ENCODE results near the gene DEPDC4.

The DEPDC4 gene

DNA sequence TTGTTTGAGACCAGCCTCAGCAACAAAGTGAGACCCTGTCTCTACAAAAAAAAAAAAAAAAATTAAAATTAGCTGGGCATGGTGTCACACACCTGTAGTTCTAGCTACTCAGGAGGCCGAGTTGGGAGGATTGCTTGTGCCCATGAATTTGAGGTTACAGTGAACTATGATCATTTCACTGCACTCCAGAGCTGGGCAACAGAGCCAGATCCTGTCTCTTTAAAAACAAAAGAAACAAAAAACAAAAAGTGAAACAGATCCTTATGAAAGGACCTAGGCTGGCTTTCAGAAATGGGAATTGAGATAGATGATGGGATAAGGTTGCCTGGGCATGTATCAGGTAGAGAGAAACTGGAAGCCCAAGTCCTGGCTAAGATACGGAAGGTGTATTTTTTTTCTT, 52.4 kb downstream of the DEPDC4 start:
- no peak for DNase-seq (ENCODE audit: low read depth)
- TF ChIP-seq, protein P1, sequence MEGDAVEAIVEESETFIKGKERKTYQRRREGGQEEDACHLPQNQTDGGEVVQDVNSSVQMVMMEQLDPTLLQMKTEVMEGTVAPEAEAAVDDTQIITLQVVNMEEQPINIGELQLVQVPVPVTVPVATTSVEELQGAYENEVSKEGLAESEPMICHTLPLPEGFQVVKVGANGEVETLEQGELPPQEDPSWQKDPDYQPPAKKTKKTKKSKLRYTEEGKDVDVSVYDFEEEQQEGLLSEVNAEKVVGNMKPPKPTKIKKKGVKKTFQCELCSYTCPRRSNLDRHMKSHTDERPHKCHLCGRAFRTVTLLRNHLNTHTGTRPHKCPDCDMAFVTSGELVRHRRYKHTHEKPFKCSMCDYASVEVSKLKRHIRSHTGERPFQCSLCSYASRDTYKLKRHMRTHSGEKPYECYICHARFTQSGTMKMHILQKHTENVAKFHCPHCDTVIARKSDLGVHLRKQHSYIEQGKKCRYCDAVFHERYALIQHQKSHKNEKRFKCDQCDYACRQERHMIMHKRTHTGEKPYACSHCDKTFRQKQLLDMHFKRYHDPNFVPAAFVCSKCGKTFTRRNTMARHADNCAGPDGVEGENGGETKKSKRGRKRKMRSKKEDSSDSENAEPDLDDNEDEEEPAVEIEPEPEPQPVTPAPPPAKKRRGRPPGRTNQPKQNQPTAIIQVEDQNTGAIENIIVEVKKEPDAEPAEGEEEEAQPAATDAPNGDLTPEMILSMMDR (IDR thresholded peaks at IDR 0.05; ENCODE audit: control insufficient read depth, insufficient read depth, low read depth, low read length, missing control alignments), result no peak
- no peak overlapping the region for H3K4me3 ChIP-seq (ENCODE audit: control insufficient read depth, low read depth, low read length)

DNA sequence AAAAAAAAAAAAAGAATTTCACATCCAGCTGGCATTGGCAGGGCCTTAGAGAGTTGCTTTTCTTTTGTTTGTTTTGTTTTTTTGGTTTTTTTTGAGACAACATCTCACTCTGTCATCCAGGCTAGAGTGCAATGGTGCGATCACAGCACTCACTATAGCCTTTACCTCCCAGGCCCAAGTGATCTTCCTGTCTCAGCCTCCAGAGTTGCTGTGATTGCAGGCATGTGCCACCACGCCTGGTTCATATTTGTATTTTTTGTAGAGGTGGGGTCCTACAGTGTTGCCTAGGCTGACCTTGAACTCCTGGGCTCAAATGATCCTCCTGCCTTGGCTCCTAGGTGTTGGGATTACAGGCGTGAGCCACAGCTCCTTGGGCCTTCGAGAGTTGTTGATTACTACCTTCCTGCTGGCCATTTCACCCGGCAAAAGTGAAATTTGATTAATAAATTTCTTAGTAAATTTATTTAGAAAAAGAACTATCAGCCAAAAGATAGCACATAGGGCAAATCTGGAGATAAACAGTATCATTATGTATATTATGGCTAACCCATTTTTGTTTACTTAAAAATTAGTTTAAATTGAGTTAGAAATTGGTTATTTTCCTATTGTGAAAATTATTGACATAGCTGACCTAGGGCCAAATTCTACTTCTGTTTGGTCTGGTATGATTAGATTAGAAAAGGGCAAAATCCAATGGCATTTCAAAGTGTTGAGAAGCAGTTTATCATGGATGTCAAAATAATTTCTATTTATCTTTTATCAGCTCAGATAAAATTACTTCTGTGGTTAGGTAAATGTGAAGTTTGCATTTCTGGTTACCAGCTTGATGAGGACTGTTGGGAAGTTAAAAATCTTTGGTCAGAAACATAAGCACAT, 53.6 kb downstream of the DEPDC4 start:
- no peak overlapping the region for H3K4me3 ChIP-seq (ENCODE audit: control insufficient read depth, low read depth, low read length)
- no peak for DNase-seq (ENCODE audit: low read depth)
- TF ChIP-seq, protein P1 (IDR thresholded peaks at IDR 0.05; ENCODE audit: control insufficient read depth, insufficient read depth, low read depth, low read length, missing control alignments), result no peak

DNA sequence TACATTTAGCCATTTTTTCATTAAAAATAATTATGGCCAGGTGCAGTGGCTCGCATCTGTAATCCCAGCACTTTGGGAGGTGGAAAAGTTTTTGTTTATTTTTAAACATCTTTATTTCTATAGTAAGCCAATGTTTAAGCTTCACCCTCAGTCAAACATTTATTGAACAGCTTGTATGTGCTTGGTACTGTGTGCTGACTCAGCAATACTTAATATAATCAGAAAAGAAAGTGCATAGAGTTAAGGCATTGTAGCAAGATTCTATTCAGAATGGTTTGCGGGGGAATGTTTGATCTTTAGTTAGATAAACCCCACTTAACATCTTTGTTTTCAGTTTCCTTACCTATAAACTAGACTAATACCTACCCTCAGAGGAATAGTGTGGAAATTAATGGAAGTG, 55.2 kb downstream of the DEPDC4 start:
- TF ChIP-seq, protein P1 (IDR thresholded peaks at IDR 0.05; ENCODE audit: control insufficient read depth, insufficient read depth, low read depth, low read length, missing control alignments), result no peak
- DNase-seq (ENCODE audit: low read depth), result no peak
- no peak overlapping the region for H3K4me3 ChIP-seq (ENCODE audit: control insufficient read depth, low read depth, low read length)

DNA sequence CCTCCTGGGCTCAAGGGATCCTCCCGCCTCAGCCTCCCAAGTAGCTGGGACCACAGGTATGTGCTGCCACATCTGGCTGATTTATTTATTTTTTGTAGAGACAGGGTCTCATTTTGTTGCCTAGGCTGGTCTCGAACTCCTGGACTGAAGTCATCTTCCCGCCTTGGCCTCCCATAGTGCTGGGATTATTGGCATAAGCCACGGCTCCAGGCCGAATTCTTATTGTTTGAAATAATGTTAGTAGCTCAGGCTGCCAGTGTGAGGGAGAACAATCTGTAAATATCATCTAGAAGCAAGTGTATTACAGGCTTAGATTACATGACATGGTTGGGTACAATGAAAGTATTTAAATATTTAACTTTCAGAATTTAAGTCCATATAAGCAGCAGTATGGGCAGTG, 58.0 kb downstream of the DEPDC4 start:
- DNase-seq (ENCODE audit: low read depth), result no peak
- H3K4me3 ChIP-seq (ENCODE audit: control insufficient read depth, low read depth, low read length), result no peak overlapping the region
- TF ChIP-seq, protein P1 (IDR thresholded peaks at IDR 0.05; ENCODE audit: control insufficient read depth, insufficient read depth, low read depth, low read length, missing control alignments), result no peak

DNA sequence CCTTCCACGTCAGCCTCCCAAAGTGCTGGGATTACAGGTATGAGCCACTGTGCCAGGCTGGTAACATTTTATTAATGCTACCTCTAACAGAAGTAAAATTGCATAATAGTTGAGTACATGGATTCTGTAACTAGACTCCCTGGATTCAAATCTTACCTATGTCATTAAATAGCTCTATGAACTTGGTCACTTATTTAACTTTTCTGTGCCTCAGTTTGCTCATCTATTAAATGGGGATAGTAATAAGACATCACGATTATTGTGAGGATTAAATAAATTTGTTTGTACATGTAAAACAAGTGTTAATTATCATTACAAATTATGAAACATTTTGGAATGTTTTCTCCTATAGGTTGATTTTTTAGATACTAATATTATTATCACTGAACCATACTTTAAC, 59.6 kb downstream of the DEPDC4 start:
- no peak for DNase-seq (ENCODE audit: low read depth)
- H3K4me3 ChIP-seq (ENCODE audit: control insufficient read depth, low read depth, low read length), result no peak overlapping the region
- TF ChIP-seq, protein P1 (IDR thresholded peaks at IDR 0.05; ENCODE audit: control insufficient read depth, insufficient read depth, low read depth, low read length, missing control alignments), result no peak

DNA sequence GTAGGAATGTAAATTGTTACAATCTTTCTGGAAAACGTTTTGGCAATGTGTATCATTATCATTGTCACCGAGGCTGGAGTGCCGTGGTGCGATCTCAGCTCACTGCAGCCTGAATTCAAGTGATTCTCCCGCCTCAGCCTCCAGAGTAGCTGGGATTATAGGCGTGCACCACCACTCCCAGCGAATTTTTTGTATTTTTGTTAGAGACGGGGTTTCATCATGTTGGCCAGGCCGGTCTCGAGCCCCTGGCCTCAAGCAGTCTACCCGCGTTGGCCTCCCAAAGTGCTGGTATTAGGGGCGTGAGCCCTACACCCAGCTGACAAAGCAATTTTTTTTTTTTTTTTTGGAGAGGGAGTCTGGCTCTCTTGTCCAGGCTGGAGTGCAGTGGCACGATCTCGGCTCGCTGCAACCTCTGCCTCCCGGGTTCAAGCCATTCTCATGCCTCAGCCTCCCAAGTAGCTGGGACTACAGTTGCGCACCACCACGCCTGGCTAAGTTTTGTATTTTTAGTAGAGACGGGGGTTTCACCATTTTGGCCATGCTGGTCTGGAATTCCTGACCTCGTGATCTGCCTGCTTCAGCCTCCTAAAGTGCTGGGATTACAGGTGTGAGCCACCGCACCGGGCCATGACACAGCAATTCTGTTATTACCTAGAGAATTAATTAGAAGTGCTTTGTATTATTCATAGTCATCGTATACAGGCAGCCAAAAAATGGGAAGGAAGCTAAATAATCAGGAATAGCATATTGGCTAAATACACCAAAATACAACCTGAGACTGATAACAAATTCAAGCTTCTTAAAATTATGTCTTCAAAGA, 65.1 kb downstream of the DEPDC4 start:
- DNase-seq (ENCODE audit: low read depth), result no peak
- peak overlapping the region; percentile 72 for H3K4me3 ChIP-seq (ENCODE audit: control insufficient read depth, low read depth, low read length)
- TF ChIP-seq, protein P1 (IDR thresholded peaks at IDR 0.05; ENCODE audit: control insufficient read depth, insufficient read depth, low read depth, low read length, missing control alignments), result no peak
